Colonic mucosa (tissue), 4 donors: ENCODE measurements around the gene MTFP1. TPM values are rescaled to one million over a fixed set of nuclear protein-coding genes. Genes with fewer than 3 reads are reported as not detected.

Experiments
- DNase-seq: peaks from one replicate; pipeline ENCODE4 v3.0.0-alpha.2; 2020
- H3K27ac ChIP-seq: fragments of 200-600 bp; one replicate; pipeline ENCODE4 v1.8.0; 2021
- H3K27me3 ChIP-seq: fragments of 200-600 bp; one replicate; pipeline ENCODE4 v1.8.0; 2021
- H3K36me3 ChIP-seq: fragments of 200-600 bp; one replicate; pipeline ENCODE4 v1.8.0; 2021
- H3K4me1 ChIP-seq: fragments of 200-600 bp; one replicate; pipeline ENCODE4 v1.8.0; 2021; ENCODE audit warnings: mild to moderate bottlenecking
- H3K4me3 ChIP-seq: fragments of 200-600 bp; one replicate; pipeline ENCODE4 v1.8.0; 2021
- H3K9ac ChIP-seq, 2 donors: one replicate each; pipeline ENCODE4 v1.7.0; 2013; ENCODE audit warnings: control low read depth in 2 of 2, low read depth in 2 of 2, low read length in 2 of 2
- H3K9me3 ChIP-seq: fragments of 200-600 bp; one replicate; pipeline ENCODE4 v1.8.0; 2021
- CTCF ChIP-seq: fragments of 200-600 bp; IDR thresholded peaks from one replicate; pipeline ENCODE4 v1.8.0; 2022; ENCODE audit warnings: antibody characterized with exemption, mild to moderate bottlenecking
- intact Hi-C: fragments of 100-400 bp; cut with DNase I; formaldehyde crosslinking; loops from one replicate; pipeline ENCODE4 v1.14.1; 2022
- total RNA-seq, 2 donors: library from RNA; stranded (reverse); fragmentation: NEBNext Ultra II Directional in 1 of 2; extraction: Animal tissue kit (Norgen Biotek cat#: 25700) in 1 of 2; gene quantifications; one replicate each; pipeline ENCODE4 v1.2.1, GENCODE V29; 2021
- donor health status: healthy.
- donor health status: DM: no; HTN: no; CAD: no.
- donor health status: DM: no; HTN: no; CAD: no.

Gene MTFP1
- total RNA-seq, 2 donors from 2014 or later, result 39.7 to 55.1 TPM

- intact Hi-C loops, result loop anchor here (2.0 to 5.0 kb wide), 3 partner anchors 99 to 279 kb away; no protein-coding TSS in a partner anchor
- H3K4me1 ChIP-seq, result peaks cover 5% of the 10 kb centered on the region
- H3K36me3 ChIP-seq, result no peaks in the 10 kb centered on the region
- H3K9me3 ChIP-seq, result no peaks in the 10 kb centered on the region
- peak overlapping the region; percentile 66 to 78 for H3K9ac ChIP-seq
- no peak for DNase-seq
- no peak overlapping the region for H3K27ac ChIP-seq
- no peak for TF ChIP-seq CTCF
- no peak overlapping the region for H3K4me3 ChIP-seq
- no peaks in the 10 kb centered on the region for H3K27me3 ChIP-seq
These were observed 39.6 kb upstream of the MTFP1 start for GRCh38 chr22:30385942-30386341.

DNA sequence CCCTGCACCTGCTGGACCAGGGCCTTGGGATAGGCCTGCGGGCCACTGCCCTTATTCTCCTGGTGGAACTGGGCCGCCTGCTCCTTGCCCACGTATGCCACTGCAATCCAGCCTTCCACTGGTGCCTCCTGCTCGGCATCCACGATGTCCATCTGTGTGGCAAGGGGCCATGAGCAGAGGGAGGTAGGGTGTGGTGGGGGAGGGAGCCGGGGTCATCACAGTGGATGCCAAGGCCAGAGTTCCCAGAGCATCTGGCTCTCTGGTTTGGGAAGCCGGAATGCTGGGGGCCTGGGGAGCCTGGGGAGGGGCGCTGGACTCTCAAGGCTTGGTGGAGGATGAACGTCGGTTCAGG, 39.0 kb upstream of the MTFP1 start:
- no peak for TF ChIP-seq CTCF
- H3K9ac ChIP-seq, result peak overlapping the region; percentile 66 to 78
- intact Hi-C loops, result loop anchor here (2.0 to 5.0 kb wide), 3 partner anchors 100 to 279 kb away; no protein-coding TSS in a partner anchor
- H3K27me3 ChIP-seq, result no peaks in the 10 kb centered on the region
- H3K36me3 ChIP-seq, result no peaks in the 10 kb centered on the region
- H3K4me1 ChIP-seq, result peaks cover 5% of the 10 kb centered on the region
- peak overlapping the region; percentile 44 for H3K4me3 ChIP-seq
- no peak overlapping the region for H3K27ac ChIP-seq
- H3K9me3 ChIP-seq, result no peaks in the 10 kb centered on the region
- peak; percentile 21 for DNase-seq

- Histone ChIP-seq H3K27me3 (no peaks in the 10 kb centered on the region), H3K36me3 (no peaks in the 10 kb centered on the region), H3K9ac (peak within 1 kb of the TSS; percentile 66 to 78), H3K4me1 (peaks cover 5% of the 10 kb centered on the region), H3K27ac (no peak within 1 kb of the TSS), H3K4me3 (peak within 1 kb of the TSS; percentile 44), H3K9me3 (no peaks in the 10 kb centered on the region)
- peak; percentile 85 for DNase-seq
- intact Hi-C loops, result loop anchor here (2.0 to 5.0 kb wide), 3 partner anchors 100 to 280 kb away; no protein-coding TSS in a partner anchor
- peak; percentile 89 for TF ChIP-seq CTCF
These were observed 38.4 kb upstream of the MTFP1 start, which contains the start of gene RNF215 for GRCh38 chr22:30386960-30387827. Gene RNF215, minus strand, starts transcription at chr22:30387411. Its CDS starts 98 bp downstream, at chr22:30387313.

DNA sequence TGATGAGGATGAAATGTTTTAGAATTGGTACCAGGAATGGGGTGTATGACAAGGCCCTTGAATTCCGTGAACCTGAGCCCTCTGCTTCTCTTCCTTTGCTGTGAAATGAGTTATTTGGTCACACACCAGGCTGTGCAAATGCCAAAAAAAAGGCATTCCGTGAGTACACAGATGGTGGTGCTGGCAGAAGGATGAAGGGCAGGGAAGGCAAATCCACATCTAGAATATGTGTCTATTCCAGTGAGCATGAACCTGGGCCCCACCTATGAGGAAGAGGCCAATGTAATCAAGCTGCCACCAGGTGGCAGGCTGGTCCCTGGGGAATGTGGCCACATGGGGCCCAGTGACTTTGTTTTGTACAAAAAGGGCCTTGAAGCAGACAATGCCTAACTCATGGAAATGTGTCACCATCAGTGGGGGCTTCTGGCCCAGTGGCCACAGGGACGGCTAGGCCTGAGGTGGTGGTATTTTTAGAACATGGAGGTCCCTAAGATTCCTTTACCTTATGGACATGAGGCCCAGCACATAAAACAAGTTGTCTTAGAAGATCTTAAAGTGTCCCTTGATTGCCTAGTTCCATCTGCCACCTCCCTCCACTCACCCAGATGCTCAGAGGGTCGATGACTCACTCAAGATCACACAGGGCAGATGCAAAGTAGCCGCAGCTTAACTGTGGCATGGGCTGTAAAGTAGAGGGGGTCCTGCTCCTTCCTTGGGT, 34.4 kb upstream of the MTFP1 start:
- Histone ChIP-seq H3K27ac (no peak overlapping the region), H3K4me1 (peaks cover 5% of the 10 kb centered on the region), H3K4me3 (no peak overlapping the region), H3K27me3 (no peaks in the 10 kb centered on the region), H3K9me3 (no peaks in the 10 kb centered on the region), H3K9ac (no peak overlapping the region), H3K36me3 (no peaks in the 10 kb centered on the region)
- intact Hi-C loops, result loop anchor here (2.0 to 5.0 kb wide), 2 partner anchors 36 to 94 kb away; partner anchors contain the start of gene MTFP1
- DNase-seq, result peak; percentile 78
- peak; percentile 90 for TF ChIP-seq CTCF

GRCh38 chr22:30392661-30393321, 32.8 kb upstream of the MTFP1 start:
- intact Hi-C loops, result loop anchor here (5.0 kb wide), 1 partner anchor 35 kb away; the partner anchor contains the start of gene MTFP1
- no peaks in the 10 kb centered on the region for H3K36me3 ChIP-seq
- no peak for DNase-seq
- H3K9me3 ChIP-seq, result no peaks in the 10 kb centered on the region
- H3K4me3 ChIP-seq, result no peak overlapping the region
- H3K9ac ChIP-seq, result no peak overlapping the region
- no peak overlapping the region for H3K27ac ChIP-seq
- H3K27me3 ChIP-seq, result peaks cover 7% of the 10 kb centered on the region
- no peak for TF ChIP-seq CTCF
- peaks cover 9% of the 10 kb centered on the region for H3K4me1 ChIP-seq
